PFSK-1 (cell line): ENCODE data around the gene RNF141.

Experiments
- FOXP2 ChIP-seq: optimal IDR thresholded peaks from 2 replicates; pipeline ENCODE3; 2011; ENCODE audit warnings: borderline replicate concordance, control low read depth, inconsistent platforms; ENCODE audit not compliant: insufficient read depth; ENCODE audit errors: extremely low read length, extremely low read depth
- POLR2AphosphoS5 ChIP-seq: IDR thresholded peaks from 2 replicates; pipeline ENCODE4 v1.6.1; 2012; ENCODE audit warnings: low read depth, mild to moderate bottlenecking, control low read depth, low read length, moderate library complexity
- SIN3A ChIP-seq: IDR thresholded peaks from 2 replicates; pipeline ENCODE4 v1.6.1; 2012; ENCODE audit warnings: mild to moderate bottlenecking, low read length, moderate library complexity, borderline replicate concordance; ENCODE audit not compliant: insufficient read depth
- TAF1 ChIP-seq: IDR thresholded peaks from 2 replicates; pipeline ENCODE4 v1.6.1; 2012; ENCODE audit warnings: low read length, control low read depth, borderline replicate concordance; ENCODE audit not compliant: insufficient read depth
- TF ChIP-seq, protein P1 (sequence below), 2 experiments: IDR thresholded peaks; 2 replicates each; pipeline versions ENCODE4 v1.6.1 to v1.8.0; 2011 to 2012; ENCODE audit warnings: low read depth in 2 of 2, low read length in 2 of 2, control low read depth in 1 of 2, inconsistent platforms in 1 of 2, mild to moderate bottlenecking in 1 of 2, moderate library complexity in 1 of 2; ENCODE audit not compliant: insufficient read depth in 1 of 2

The RNF141 gene

DNA sequence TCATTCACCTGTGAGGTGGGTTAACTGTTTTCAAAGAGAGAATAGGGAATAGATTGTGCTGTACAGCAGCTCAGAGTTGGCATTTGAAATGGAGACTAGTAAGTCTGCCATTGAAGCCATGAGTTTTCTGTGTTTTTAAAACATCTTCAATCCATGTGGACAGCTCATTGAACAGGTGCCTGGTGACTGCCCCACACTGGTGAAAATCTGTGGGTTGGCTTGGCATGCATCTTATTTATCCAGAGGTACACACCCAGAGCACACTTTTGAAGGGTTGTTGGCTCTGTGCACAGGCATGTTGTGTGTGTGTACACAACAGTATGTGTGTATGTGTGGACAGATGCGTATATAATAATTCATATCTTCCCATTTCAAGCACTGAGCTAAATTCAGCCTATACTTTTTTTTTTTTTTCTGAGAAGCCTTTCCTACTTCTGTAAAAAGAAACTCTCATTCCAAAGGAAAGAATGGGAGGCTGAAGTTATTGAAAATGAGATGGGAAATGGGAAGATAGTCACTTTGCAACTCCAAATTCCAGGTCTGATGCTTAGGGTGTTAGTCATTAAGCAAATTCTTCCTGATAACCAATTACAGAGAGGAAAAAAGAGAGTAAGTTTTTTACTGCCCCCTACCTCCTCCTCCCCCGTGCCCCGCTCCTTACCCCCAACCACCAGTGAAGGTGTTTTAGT is 34.5 kb upstream of the RNF141 start:
- TF ChIP-seq TAF1: no peak
- TF ChIP-seq, protein P1, sequence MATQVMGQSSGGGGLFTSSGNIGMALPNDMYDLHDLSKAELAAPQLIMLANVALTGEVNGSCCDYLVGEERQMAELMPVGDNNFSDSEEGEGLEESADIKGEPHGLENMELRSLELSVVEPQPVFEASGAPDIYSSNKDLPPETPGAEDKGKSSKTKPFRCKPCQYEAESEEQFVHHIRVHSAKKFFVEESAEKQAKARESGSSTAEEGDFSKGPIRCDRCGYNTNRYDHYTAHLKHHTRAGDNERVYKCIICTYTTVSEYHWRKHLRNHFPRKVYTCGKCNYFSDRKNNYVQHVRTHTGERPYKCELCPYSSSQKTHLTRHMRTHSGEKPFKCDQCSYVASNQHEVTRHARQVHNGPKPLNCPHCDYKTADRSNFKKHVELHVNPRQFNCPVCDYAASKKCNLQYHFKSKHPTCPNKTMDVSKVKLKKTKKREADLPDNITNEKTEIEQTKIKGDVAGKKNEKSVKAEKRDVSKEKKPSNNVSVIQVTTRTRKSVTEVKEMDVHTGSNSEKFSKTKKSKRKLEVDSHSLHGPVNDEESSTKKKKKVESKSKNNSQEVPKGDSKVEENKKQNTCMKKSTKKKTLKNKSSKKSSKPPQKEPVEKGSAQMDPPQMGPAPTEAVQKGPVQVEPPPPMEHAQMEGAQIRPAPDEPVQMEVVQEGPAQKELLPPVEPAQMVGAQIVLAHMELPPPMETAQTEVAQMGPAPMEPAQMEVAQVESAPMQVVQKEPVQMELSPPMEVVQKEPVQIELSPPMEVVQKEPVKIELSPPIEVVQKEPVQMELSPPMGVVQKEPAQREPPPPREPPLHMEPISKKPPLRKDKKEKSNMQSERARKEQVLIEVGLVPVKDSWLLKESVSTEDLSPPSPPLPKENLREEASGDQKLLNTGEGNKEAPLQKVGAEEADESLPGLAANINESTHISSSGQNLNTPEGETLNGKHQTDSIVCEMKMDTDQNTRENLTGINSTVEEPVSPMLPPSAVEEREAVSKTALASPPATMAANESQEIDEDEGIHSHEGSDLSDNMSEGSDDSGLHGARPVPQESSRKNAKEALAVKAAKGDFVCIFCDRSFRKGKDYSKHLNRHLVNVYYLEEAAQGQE (IDR thresholded peaks at IDR 0.05; ENCODE audit: insufficient read depth in 1 of 2, low read depth in 2 of 2, low read length in 2 of 2): no peak
- no peak for TF ChIP-seq SIN3A
- TF ChIP-seq POLR2AphosphoS5: no peak
- no peak for TF ChIP-seq FOXP2

DNA sequence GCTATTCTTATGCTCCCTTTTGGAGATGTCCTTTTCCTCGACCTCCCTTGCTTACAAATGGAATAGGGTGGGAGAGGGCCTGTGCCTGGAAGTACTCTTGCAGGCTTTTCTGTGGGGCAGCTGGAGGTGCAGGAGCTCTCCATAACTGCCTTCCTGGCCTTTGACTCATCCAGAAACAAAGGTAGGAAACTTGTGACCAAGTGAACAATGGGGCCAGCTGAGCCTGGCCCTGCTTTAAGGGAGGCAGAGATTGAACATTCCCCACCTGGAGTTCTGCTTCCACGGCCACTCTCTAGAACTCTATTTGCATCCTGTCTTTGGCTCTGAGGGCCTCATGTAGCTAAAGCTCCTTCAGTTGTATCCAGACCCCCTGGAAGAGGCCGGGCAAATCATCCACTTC is 32.6 kb upstream of the RNF141 start:
- TF ChIP-seq, protein P1 (IDR thresholded peaks at IDR 0.05; ENCODE audit: insufficient read depth in 1 of 2, low read depth in 2 of 2, low read length in 2 of 2): no peak
- TF ChIP-seq TAF1: no peak
- no peak for TF ChIP-seq FOXP2
- TF ChIP-seq POLR2AphosphoS5: no peak
- no peak for TF ChIP-seq SIN3A

DNA sequence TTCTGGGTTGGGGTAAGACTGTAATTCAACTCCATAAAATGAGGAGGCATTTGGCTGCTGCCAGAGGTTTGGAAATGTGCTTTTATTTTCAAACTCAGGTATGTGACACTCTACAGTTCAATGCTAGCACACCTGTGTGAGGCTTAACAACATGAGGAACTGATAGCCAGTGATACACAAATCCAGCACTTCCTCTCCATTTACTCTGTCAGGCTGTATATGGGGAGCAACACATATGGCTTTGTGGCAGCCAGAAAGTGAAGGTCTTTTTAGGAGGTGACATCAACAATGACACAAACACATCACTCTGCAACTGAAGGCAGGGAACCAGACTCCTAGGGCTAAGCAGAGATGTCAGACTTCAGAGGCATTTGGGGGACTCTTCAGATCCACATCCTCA is 32.0 kb upstream of the RNF141 start:
- TF ChIP-seq, protein P1 (IDR thresholded peaks at IDR 0.05; ENCODE audit: insufficient read depth in 1 of 2, low read depth in 2 of 2, low read length in 2 of 2): no peak
- TF ChIP-seq POLR2AphosphoS5 (no peak), TAF1 (no peak), SIN3A (no peak), FOXP2 (no peak)

DNA sequence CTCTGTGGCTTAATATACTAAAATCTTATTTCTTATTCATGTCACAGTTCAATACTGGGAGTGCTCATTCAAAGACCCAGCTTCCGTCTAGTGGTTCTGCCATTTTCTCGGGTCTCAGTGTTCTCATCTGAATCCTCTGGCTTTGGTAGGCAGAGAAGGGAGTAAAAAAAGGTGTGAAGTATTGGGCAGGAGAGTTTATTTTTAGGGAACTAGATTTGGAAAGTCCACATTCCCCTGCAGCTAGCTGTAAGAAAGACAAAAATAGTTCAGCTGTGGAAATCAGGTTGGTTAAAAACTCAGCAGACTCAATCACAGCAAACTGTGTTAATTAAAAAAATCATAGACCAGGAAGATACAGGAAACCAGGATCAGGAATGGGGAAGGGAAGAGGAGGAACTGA is 31.5 kb upstream of the RNF141 start:
- TF ChIP-seq, protein P1 (IDR thresholded peaks at IDR 0.05; ENCODE audit: insufficient read depth in 1 of 2, low read depth in 2 of 2, low read length in 2 of 2): no peak
- TF ChIP-seq FOXP2: no peak
- TF ChIP-seq POLR2AphosphoS5: no peak
- no peak for TF ChIP-seq TAF1
- no peak for TF ChIP-seq SIN3A

DNA sequence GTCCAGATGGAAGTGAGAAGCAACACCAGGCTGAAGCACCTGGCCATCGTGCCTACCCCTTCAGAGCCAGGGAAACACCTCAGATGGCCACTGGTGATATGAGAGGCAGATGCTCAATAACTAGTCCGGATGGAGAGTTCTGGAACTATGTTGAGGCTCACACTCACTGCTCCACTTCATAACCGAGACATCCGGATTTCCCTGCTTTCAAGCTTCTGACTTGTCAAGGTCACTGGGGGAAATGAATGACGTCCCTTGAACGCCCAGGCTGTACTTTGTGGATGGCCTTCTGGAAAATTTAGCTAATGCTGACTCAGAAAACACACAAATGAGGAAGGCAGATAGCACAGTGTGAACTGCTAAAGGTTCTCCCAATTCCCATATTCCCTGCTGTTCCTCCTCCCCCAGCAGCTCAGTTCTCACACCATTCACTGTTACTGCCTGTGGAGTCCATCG is 27.5 kb upstream of the RNF141 start, which contains the start of gene LYVE1:
LYVE1 (minus strand) TSS at position 180 of the 456 bp plus-strand sequence; CDS start at position 47, 133 bp downstream.
- TF ChIP-seq SIN3A (no peak), FOXP2 (no peak), POLR2AphosphoS5 (no peak), TAF1 (no peak)
- TF ChIP-seq, protein P1 (IDR thresholded peaks at IDR 0.05; ENCODE audit: insufficient read depth in 1 of 2, low read depth in 2 of 2, low read length in 2 of 2): no peak
